HepG2 (cell line): Measurements from ENCODE around the gene VCAN. TPM values are rescaled to one million over a fixed set of nuclear protein-coding genes. Genes with fewer than 3 reads are reported as not detected.

Experiments
- DPF2 ChIP-seq: sonication (generic); formaldehyde crosslinking; IDR thresholded peaks from 2 replicates; pipeline ENCODE4 v1.4.0; 2020; ENCODE audit warnings: mild to moderate bottlenecking, low read depth, missing genetic modification reagents, borderline replicate concordance
- HNF4G ChIP-seq, 2 experiments: sonication (generic) in 1 of 2; formaldehyde crosslinking in 1 of 2; IDR thresholded peaks; 2 replicates each; pipeline versions ENCODE4 v1.4.0 to v1.6.1; 2011 to 2020; ENCODE audit warnings: borderline replicate concordance in 2 of 2, low read depth in 2 of 2, mild to moderate bottlenecking in 2 of 2, low read length in 1 of 2, missing genetic modification reagents in 1 of 2, moderate library complexity in 1 of 2
- IKZF1 ChIP-seq: fragments of 450-650 bp; IDR thresholded peaks from 2 replicates; pipeline ENCODE4 v1.7.1; 2016
- MATR3 ChIP-seq: sonication (generic); formaldehyde crosslinking; IDR thresholded peaks from 2 replicates; pipeline ENCODE4 v1.4.0; 2020; ENCODE audit warnings: missing genetic modification reagents
- MEF2D ChIP-seq: sonication (generic); formaldehyde crosslinking; IDR thresholded peaks from 2 replicates; pipeline ENCODE4 v1.5.1; 2020; ENCODE audit warnings: mild to moderate bottlenecking, missing genetic modification reagents
- NFKB2 ChIP-seq: sonication (generic); formaldehyde crosslinking; IDR thresholded peaks from 2 replicates; pipeline ENCODE4 v1.4.0; 2020; ENCODE audit warnings: missing genetic modification reagents, borderline replicate concordance
- RAD51 ChIP-seq: fragments of 450-650 bp; IDR thresholded peaks from 2 replicates; pipeline ENCODE4 v1.6.1; 2016; ENCODE audit warnings: borderline replicate concordance
- THAP11 ChIP-seq: IDR thresholded peaks from 2 replicates; pipeline ENCODE4 v1.6.1; 2016; ENCODE audit warnings: missing biosample characterization, missing genetic modification reagents
- YEATS4 ChIP-seq: sonication (generic); formaldehyde crosslinking; IDR thresholded peaks from 2 replicates; pipeline ENCODE4 v1.4.0; 2020; ENCODE audit warnings: missing genetic modification reagents, borderline replicate concordance
- ZBTB7A ChIP-seq: sonication (generic); formaldehyde crosslinking; IDR thresholded peaks from 2 replicates; pipeline ENCODE4 v1.8.0; 2022; ENCODE audit warnings: mild to moderate bottlenecking, missing genetic modification reagents
- ZEB1 ChIP-seq: IDR thresholded peaks from 2 replicates; pipeline ENCODE4 v1.6.1; 2012; ENCODE audit warnings: mild to moderate bottlenecking, low read depth, inconsistent platforms; ENCODE audit not compliant: insufficient replicate concordance
- ZNF446 ChIP-seq: sonication (generic); formaldehyde crosslinking; IDR thresholded peaks from 2 replicates; pipeline ENCODE4 v1.5.0; 2020; ENCODE audit warnings: mild to moderate bottlenecking, missing genetic modification reagents
- ZNF607 ChIP-seq: sonication (generic); formaldehyde crosslinking; IDR thresholded peaks from 2 replicates; pipeline ENCODE4 v1.5.1; 2020; ENCODE audit warnings: missing genetic modification reagents, mild to moderate bottlenecking, borderline replicate concordance
- ZNF615 ChIP-seq: sonication (generic); formaldehyde crosslinking; IDR thresholded peaks from 2 replicates; pipeline ENCODE4 v1.5.0; 2020; ENCODE audit warnings: mild to moderate bottlenecking, missing genetic modification reagents, borderline replicate concordance
- ZSCAN30 ChIP-seq: sonication (generic); formaldehyde crosslinking; IDR thresholded peaks from 2 replicates; pipeline ENCODE4 v1.5.0; 2020; ENCODE audit warnings: mild to moderate bottlenecking, missing genetic modification reagents
- polyA plus RNA-seq, 8 experiments: library from polyadenylated mRNA; depleted of rRNA in 3 of 8; stranded (reverse) in 7 of 8; unstranded in 1 of 8; fragments of >200 nt; fragmentation: Illumina TruSeq in 4 of 8; extraction: Trizol in 4 of 8; gene quantifications; 2 replicates each; pipeline versions ENCODE4 v1.2.1 to v1.2.3, GENCODE V29; 2011 to 2016; ENCODE audit warnings: low read depth in 4 of 8, missing spikeins in 1 of 8, mixed read lengths in 1 of 8; ENCODE audit not compliant: insufficient read depth in 1 of 8
- total RNA-seq, 5 experiments: library from RNA; depleted of rRNA; stranded (reverse); fragments of >200 nt; fragmentation: Illumina TruSeq; extraction: Trizol; gene quantifications; 2 replicates each; pipeline ENCODE4 v1.2.3, GENCODE V29; 2016; ENCODE audit warnings: low read depth in 1 of 5
- TF ChIP-seq, protein P1 (sequence below): IDR thresholded peaks from 2 replicates; pipeline ENCODE4 v1.6.1; 2012; ENCODE audit warnings: inconsistent platforms
- TF ChIP-seq, protein P2 (sequence below): sonication (generic); formaldehyde crosslinking; IDR thresholded peaks from 2 replicates; pipeline ENCODE4 v1.5.1; 2020; ENCODE audit warnings: missing genetic modification reagents, mild to moderate bottlenecking, borderline replicate concordance
- TF ChIP-seq, protein P3 (sequence below): sonication (generic); formaldehyde crosslinking; IDR thresholded peaks from 2 replicates; pipeline ENCODE4 v1.4.0; 2020; ENCODE audit warnings: missing genetic modification reagents
- TF ChIP-seq, protein P4 (sequence below): sonication (generic); formaldehyde crosslinking; conservative IDR thresholded peaks from 2 replicates; pipeline ENCODE4 v1.8.1; 2023; ENCODE audit warnings: missing genetic modification reagents
- TF ChIP-seq, protein P5 (sequence below): sonication (generic); formaldehyde crosslinking; conservative IDR thresholded peaks from 2 replicates; pipeline ENCODE4 v1.4.0; 2020; ENCODE audit warnings: missing genetic modification reagents
- TF ChIP-seq, protein P6 (sequence below): IDR thresholded peaks from 2 replicates; pipeline ENCODE4 v1.6.1; 2016; ENCODE audit warnings: low read depth
- TF ChIP-seq, protein P7 (sequence below): sonication (generic); formaldehyde crosslinking; IDR thresholded peaks from 2 replicates; pipeline ENCODE4 v1.8.0; 2022; ENCODE audit warnings: mild to moderate bottlenecking, missing genetic modification reagents, moderate library complexity
- TF ChIP-seq, protein P8 (sequence below): sonication (generic); formaldehyde crosslinking; IDR thresholded peaks from 2 replicates; pipeline ENCODE4 v1.8.0; 2022; ENCODE audit warnings: low read depth, missing genetic modification reagents

The VCAN gene
- total and polyA plus RNA-seq, 2 of the 13 experiments (the other 11 are each of a cell fraction or from before 2014, with no cell fraction given): 1.2 to 3.5 TPM

DNA sequence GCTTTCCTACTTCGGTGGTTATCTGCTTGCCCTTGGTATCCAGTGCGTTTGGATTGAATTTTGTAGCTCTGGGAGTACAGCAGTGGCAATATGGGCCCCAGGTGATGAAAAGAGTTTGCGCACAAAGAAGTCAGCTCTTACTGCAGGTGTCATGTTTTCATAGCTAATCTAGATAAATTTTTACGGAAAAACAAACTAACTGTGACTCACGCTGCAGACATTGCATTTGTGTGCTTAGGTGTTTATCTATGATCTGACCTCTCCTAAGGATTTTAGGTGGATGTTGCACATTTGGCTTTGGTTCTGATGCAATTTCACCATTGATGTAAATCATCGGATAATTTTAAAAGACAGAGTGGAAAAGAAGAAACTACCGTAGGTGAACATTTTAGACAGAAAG lies 92.1 kb downstream of the VCAN start (continued):
- no peak for TF ChIP-seq DPF2 (CRISPR knock-in tag)
- TF ChIP-seq, protein P1, sequence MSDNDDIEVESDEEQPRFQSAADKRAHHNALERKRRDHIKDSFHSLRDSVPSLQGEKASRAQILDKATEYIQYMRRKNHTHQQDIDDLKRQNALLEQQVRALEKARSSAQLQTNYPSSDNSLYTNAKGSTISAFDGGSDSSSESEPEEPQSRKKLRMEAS: no peak
- TF ChIP-seq THAP11 (CRISPR knock-in tag): peak; percentile 46; the same call in 1 of the 2 replicates
- no peak for TF ChIP-seq ZEB1
- TF ChIP-seq, protein P2, sequence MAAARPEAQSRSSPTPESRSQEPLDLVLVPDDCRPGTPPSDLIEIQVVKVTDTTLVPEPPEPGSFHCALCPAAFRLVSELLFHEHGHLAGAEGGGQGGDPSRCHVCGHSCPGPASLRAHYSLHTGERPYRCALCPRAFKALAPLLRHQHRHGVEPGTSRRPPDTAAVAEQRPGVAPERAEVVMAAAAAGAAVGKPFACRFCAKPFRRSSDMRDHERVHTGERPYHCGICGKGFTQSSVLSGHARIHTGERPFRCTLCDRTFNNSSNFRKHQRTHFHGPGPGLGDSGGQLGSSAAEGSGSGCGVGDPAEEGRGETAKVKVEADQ (CRISPR knock-in tag): no peak
- no peak for TF ChIP-seq RAD51
- TF ChIP-seq, protein P3, sequence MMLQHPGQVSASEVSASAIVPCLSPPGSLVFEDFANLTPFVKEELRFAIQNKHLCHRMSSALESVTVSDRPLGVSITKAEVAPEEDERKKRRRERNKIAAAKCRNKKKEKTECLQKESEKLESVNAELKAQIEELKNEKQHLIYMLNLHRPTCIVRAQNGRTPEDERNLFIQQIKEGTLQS (CRISPR knock-in tag): peak; percentile 78
- no peak for TF ChIP-seq MATR3 (CRISPR knock-in tag)
- TF ChIP-seq NFKB2 (CRISPR knock-in tag): no peak
- TF ChIP-seq IKZF1: no peak
- no peak for TF ChIP-seq MEF2D (CRISPR knock-in tag)
- no peak for TF ChIP-seq ZSCAN30
- TF ChIP-seq, protein P4, sequence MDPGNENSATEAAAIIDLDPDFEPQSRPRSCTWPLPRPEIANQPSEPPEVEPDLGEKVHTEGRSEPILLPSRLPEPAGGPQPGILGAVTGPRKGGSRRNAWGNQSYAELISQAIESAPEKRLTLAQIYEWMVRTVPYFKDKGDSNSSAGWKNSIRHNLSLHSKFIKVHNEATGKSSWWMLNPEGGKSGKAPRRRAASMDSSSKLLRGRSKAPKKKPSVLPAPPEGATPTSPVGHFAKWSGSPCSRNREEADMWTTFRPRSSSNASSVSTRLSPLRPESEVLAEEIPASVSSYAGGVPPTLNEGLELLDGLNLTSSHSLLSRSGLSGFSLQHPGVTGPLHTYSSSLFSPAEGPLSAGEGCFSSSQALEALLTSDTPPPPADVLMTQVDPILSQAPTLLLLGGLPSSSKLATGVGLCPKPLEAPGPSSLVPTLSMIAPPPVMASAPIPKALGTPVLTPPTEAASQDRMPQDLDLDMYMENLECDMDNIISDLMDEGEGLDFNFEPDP (CRISPR knock-in tag): no peak
- no peak for TF ChIP-seq YEATS4 (CRISPR knock-in tag)
- TF ChIP-seq ZNF615 (CRISPR knock-in tag): no peak
- no peak for TF ChIP-seq ZBTB7A (CRISPR knock-in tag)
- TF ChIP-seq ZNF446: no peak
- TF ChIP-seq, protein P5, sequence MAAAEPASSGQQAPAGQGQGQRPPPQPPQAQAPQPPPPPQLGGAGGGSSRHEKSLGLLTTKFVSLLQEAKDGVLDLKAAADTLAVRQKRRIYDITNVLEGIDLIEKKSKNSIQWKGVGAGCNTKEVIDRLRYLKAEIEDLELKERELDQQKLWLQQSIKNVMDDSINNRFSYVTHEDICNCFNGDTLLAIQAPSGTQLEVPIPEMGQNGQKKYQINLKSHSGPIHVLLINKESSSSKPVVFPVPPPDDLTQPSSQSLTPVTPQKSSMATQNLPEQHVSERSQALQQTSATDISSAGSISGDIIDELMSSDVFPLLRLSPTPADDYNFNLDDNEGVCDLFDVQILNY (CRISPR knock-in tag): no peak
- TF ChIP-seq HNF4G (IDR thresholded peaks at IDR 0.05; ENCODE audit: borderline replicate concordance, low read depth, low read length): no peak
- TF ChIP-seq HNF4G (CRISPR knock-in tag; IDR thresholded peaks at IDR 0.05; ENCODE audit: borderline replicate concordance, low read depth): no peak
- TF ChIP-seq, protein P6, sequence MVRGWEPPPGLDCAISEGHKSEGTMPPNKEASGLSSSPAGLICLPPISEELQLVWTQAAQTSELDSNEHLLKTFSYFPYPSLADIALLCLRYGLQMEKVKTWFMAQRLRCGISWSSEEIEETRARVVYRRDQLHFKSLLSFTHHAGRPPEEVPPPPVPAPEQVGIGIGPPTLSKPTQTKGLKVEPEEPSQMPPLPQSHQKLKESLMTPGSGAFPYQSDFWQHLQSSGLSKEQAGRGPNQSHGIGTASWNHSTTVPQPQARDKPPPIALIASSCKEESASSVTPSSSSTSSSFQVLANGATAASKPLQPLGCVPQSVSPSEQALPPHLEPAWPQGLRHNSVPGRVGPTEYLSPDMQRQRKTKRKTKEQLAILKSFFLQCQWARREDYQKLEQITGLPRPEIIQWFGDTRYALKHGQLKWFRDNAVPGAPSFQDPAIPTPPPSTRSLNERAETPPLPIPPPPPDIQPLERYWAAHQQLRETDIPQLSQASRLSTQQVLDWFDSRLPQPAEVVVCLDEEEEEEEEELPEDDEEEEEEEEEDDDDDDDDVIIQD (CRISPR knock-in tag): peak; percentile 17; the same call in 1 of the 2 replicates
- TF ChIP-seq ZNF607 (CRISPR knock-in tag): no peak
- TF ChIP-seq, protein P7, sequence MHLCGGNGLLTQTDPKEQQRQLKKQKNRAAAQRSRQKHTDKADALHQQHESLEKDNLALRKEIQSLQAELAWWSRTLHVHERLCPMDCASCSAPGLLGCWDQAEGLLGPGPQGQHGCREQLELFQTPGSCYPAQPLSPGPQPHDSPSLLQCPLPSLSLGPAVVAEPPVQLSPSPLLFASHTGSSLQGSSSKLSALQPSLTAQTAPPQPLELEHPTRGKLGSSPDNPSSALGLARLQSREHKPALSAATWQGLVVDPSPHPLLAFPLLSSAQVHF: no peak
- TF ChIP-seq, protein P8, sequence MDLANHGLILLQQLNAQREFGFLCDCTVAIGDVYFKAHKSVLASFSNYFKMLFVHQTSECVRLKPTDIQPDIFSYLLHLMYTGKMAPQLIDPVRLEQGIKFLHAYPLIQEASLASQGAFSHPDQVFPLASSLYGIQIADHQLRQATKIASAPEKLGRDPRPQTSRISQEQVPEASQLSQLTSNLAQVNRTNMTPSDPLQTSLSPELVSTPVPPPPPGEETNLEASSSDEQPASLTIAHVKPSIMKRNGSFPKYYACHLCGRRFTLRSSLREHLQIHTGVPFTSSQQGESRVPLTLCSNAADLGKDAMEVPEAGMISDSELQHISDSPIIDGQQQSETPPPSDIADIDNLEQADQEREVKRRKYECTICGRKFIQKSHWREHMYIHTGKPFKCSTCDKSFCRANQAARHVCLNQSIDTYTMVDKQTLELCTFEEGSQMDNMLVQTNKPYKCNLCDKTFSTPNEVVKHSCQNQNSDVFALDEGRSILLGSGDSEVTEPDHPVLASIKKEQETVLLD: no peak
